ENCODE results near the gene UNC5CL. TPM values are rescaled to one million over a fixed set of nuclear protein-coding genes. Genes with fewer than 3 reads are reported as not detected.

The UNC5CL gene
- polyA plus RNA-seq, 4 donors = 4.5 to 10.8 (median 6.7) TPM

- DNase-seq (ENCODE audit: low read depth in 4 of 4, low spot score in 2 of 4) = no peak
These were observed 25.8 kb upstream of the UNC5CL start for GRCh38 chr6:41064841-41065240.

- DNase-seq (ENCODE audit: low read depth in 4 of 4, low spot score in 2 of 4) = no peak
These were observed 24.9 kb upstream of the UNC5CL start for GRCh38 chr6:41063884-41064285.

- DNase-seq (ENCODE audit: low read depth in 4 of 4, low spot score in 2 of 4) = no peak
These were observed 23.0 kb upstream of the UNC5CL start for GRCh38 chr6:41062056-41062455.

- no peak for DNase-seq (ENCODE audit: low read depth in 4 of 4, low spot score in 2 of 4)
These were observed 22.2 kb upstream of the UNC5CL start for GRCh38 chr6:41061196-41061726.

GRCh38 chr6:41059556-41059955, 20.5 kb upstream of the UNC5CL start:
- DNase-seq (ENCODE audit: low read depth in 4 of 4, low spot score in 2 of 4) = no peak

GRCh38 chr6:41058783-41059181, 19.8 kb upstream of the UNC5CL start:
- no peak for DNase-seq (ENCODE audit: low read depth in 4 of 4, low spot score in 2 of 4)

- no peak for DNase-seq (ENCODE audit: low read depth in 4 of 4, low spot score in 2 of 4)
These were observed 17.9 kb upstream of the UNC5CL start for GRCh38 chr6:41056768-41057490.

- DNase-seq (ENCODE audit: low read depth in 4 of 4, low spot score in 2 of 4) = no peak
These were observed 16.1 kb upstream of the UNC5CL start for GRCh38 chr6:41055149-41055548.

GRCh38 chr6:41054511-41054910, 15.5 kb upstream of the UNC5CL start:
- DNase-seq (ENCODE audit: low read depth in 4 of 4, low spot score in 2 of 4) = no peak

GRCh38 chr6:41053041-41053440, 14.0 kb upstream of the UNC5CL start, which contains the start of gene APOBEC2:
TSS of gene APOBEC2 (plus strand) at chr6:41053202. CDS start at chr6:41053348, 146 bp downstream.
- DNase-seq (ENCODE audit: low read depth in 4 of 4, low spot score in 2 of 4) = no peak

GRCh38 chr6:41051873-41052272, 12.9 kb upstream of the UNC5CL start:
- DNase-seq (ENCODE audit: low read depth in 4 of 4, low spot score in 2 of 4) = no peak

GRCh38 chr6:41050536-41050935, 11.5 kb upstream of the UNC5CL start:
- no peak for DNase-seq (ENCODE audit: low read depth in 4 of 4, low spot score in 2 of 4)

- no peak for DNase-seq (ENCODE audit: low read depth in 4 of 4, low spot score in 2 of 4)
These were observed 10.9 kb upstream of the UNC5CL start for GRCh38 chr6:41049955-41050354.

GRCh38 chr6:41049521-41049920, 10.5 kb upstream of the UNC5CL start:
- DNase-seq (ENCODE audit: low read depth in 4 of 4, low spot score in 2 of 4) = no peak

GRCh38 chr6:41047745-41048732, 9.0 kb upstream of the UNC5CL start:
- DNase-seq (ENCODE audit: low read depth in 4 of 4, low spot score in 2 of 4) = no peak

- DNase-seq (ENCODE audit: low read depth in 4 of 4, low spot score in 2 of 4) = no peak
These were observed 8.3 kb upstream of the UNC5CL start for GRCh38 chr6:41047306-41047705.

- no peak for DNase-seq (ENCODE audit: low read depth in 4 of 4, low spot score in 2 of 4)
These were observed 7.1 kb upstream of the UNC5CL start for GRCh38 chr6:41046084-41046483.

GRCh38 chr6:41045664-41046063, 6.6 kb upstream of the UNC5CL start:
- no peak for DNase-seq (ENCODE audit: low read depth in 4 of 4, low spot score in 2 of 4)

- DNase-seq (ENCODE audit: low read depth in 4 of 4, low spot score in 2 of 4) = no peak
These were observed 4.1 kb upstream of the UNC5CL start for GRCh38 chr6:41043151-41043550.

GRCh38 chr6:41042226-41043055, 3.4 kb upstream of the UNC5CL start, which contains the start of gene TSPO2:
TSS of gene TSPO2 (plus strand) at chr6:41042467. CDS start at chr6:41042986, 519 bp downstream.
- DNase-seq (ENCODE audit: low read depth in 4 of 4, low spot score in 2 of 4) = no peak

Measured in left renal cortex interstitium (tissue), 4 donors.